GM12891 (cell line): Measurements from ENCODE around the gene ADGRV1.

Experiments used
- DNase-seq: peaks from one replicate; pipeline ENCODE4 v3.0.0; 2011; ENCODE audit warnings: low spot score; ENCODE audit not compliant: insufficient read length
- FAIRE-seq: peaks from 2 replicates; lab custom pipeline; 2011; peaks lifted over from hg19 to GRCh38; lab: Jason Lieb, UNC
- PAX5 ChIP-seq: IDR thresholded peaks from 2 replicates; pipeline ENCODE4 v1.6.1; 2011; ENCODE audit warnings: low read length, moderate library complexity, mild to moderate bottlenecking; ENCODE audit not compliant: insufficient read depth, severe bottlenecking
- POLR2A ChIP-seq: IDR thresholded peaks from 2 replicates; pipeline ENCODE4 v1.6.1; 2011; ENCODE audit warnings: low read depth, low read length, control low read depth
- POLR2AphosphoS5 ChIP-seq: IDR thresholded peaks from 2 replicates; pipeline ENCODE4 v1.6.1; 2011; ENCODE audit warnings: low read depth, low read length, control low read depth
- POU2F2 ChIP-seq: IDR thresholded peaks from 2 replicates; pipeline ENCODE4 v1.6.1; 2011; ENCODE audit warnings: low read depth, mild to moderate bottlenecking, control low read depth, low read length, moderate library complexity
- SPI1 ChIP-seq: IDR thresholded peaks from 2 replicates; pipeline ENCODE4 v1.6.1; 2011; ENCODE audit warnings: low read depth, low read length, control low read depth
- TAF1 ChIP-seq: IDR thresholded peaks from 2 replicates; pipeline ENCODE4 v1.6.1; 2011; ENCODE audit warnings: low read depth, low read length, control low read depth

ADGRV1 gene

GRCh38 chr5:91090995-91091394, 532.4 kb downstream of the ADGRV1 start:
- DNase-seq (no peak), FAIRE-seq (no peak)
- TF ChIP-seq POLR2AphosphoS5 (no peak), SPI1 (no peak), POU2F2 (no peak), POLR2A (no peak), TAF1 (no peak), PAX5 (no peak)

GRCh38 chr5:91091471-91092234, 533.1 kb downstream of the ADGRV1 start:
- TF ChIP-seq POLR2AphosphoS5 (no peak), PAX5 (no peak), SPI1 (no peak), POLR2A (no peak), POU2F2 (no peak), TAF1 (no peak)
- no peak for FAIRE-seq

GRCh38 chr5:91092859-91093783, 534.5 kb downstream of the ADGRV1 start:
- no peak for FAIRE-seq
- no peak for DNase-seq
- TF ChIP-seq TAF1: no peak
- TF ChIP-seq POLR2A: no peak
- no peak for TF ChIP-seq POLR2AphosphoS5
- TF ChIP-seq SPI1: no peak
- TF ChIP-seq PAX5: no peak
- TF ChIP-seq POU2F2: no peak

More at GRCh38 chr5:91091471-91092234, 533.1 kb downstream of the ADGRV1 start:
- DNase-seq: no peak

GRCh38 chr5:91095313-91095712, 536.7 kb downstream of the ADGRV1 start:
- FAIRE-seq: no peak
- TF ChIP-seq TAF1 (no peak), POLR2A (no peak), PAX5 (no peak)

GRCh38 chr5:91095786-91096385, 537.3 kb downstream of the ADGRV1 start:
- FAIRE-seq: no peak
- no peak for TF ChIP-seq TAF1
- TF ChIP-seq PAX5: no peak
- TF ChIP-seq SPI1: no peak
- no peak for TF ChIP-seq POU2F2
- no peak for TF ChIP-seq POLR2AphosphoS5
- no peak for TF ChIP-seq POLR2A
- no peak for DNase-seq

More at GRCh38 chr5:91095313-91095712, 536.7 kb downstream of the ADGRV1 start:
- no peak for DNase-seq

GRCh38 chr5:91098541-91098940, 539.9 kb downstream of the ADGRV1 start:
- FAIRE-seq: no peak
- TF ChIP-seq PAX5: no peak
- TF ChIP-seq SPI1: no peak
- no peak for TF ChIP-seq POU2F2
- no peak for TF ChIP-seq POLR2A
- TF ChIP-seq POLR2AphosphoS5: no peak
- TF ChIP-seq TAF1: no peak
- no peak for DNase-seq

- TF ChIP-seq POLR2AphosphoS5: no peak
- TF ChIP-seq POU2F2: no peak
- no peak for TF ChIP-seq TAF1
- no peak for TF ChIP-seq SPI1
- DNase-seq (peak; percentile 21), FAIRE-seq (peak; percentile 96)
Observed at GRCh38 chr5:91101600-91102379, 543.2 kb downstream of the ADGRV1 start.

GRCh38 chr5:91103353-91104061, 544.9 kb downstream of the ADGRV1 start:
- TF ChIP-seq POU2F2: no peak
- no peak for TF ChIP-seq TAF1
- TF ChIP-seq POLR2A: no peak
- TF ChIP-seq POLR2AphosphoS5: no peak
- TF ChIP-seq PAX5: no peak
- TF ChIP-seq SPI1: no peak
- DNase-seq: no peak
- FAIRE-seq: no peak

GRCh38 chr5:91104062-91104448, 545.5 kb downstream of the ADGRV1 start:
- TF ChIP-seq POLR2AphosphoS5 (no peak), POU2F2 (no peak), SPI1 (no peak), POLR2A (no peak)
- FAIRE-seq (no peak), DNase-seq (no peak)
